ENCODE results near the gene OBSCN.
A peak's percentile ranks its signal among the peaks of the same experiment; 100 is the strongest.

The OBSCN gene

DNA sequence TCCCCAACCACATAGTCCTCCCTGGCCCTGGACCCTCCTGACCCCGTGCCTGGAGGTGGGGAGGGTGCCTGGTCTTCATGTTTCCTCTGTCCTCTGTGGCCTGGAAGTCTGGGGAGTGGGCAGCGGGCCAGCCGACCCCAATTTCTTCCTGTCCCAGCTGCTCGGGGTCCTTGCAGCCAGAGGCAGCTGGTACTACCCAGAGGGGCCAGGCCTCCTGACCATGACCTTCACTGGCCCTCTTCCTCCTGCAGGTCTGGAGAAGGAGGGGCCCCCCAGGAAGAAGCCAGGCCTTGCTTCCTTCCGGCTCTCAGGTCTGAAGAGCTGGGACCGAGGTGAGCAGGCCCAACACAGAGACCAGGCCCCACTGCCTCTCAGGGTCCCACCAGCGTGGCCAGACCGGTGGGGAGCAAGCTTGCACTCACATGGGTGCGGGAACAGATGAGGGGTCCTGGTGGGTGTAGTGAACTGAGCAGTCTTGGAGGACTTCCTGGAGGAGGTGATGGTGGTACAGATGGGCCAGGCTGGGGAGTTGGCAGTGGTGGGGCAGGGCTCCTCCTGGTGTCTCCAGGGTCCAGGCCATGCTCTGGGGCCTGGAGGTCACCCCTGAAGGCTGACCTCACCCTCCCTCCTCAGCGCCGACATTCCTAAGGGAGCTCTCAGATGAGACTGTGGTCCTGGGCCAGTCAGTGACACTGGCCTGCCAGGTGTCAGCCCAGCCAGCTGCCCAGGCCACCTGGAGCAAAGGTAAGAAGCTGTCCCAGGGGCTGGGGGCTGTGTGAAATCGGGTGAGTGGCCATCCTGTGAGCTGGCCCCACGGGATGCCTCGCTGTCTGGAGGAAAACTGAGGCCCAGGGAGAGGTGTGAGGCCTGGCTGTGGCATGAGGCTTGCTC, 166.1 kb downstream of the OBSCN start:
- DNase-seq, result no peak

DNA sequence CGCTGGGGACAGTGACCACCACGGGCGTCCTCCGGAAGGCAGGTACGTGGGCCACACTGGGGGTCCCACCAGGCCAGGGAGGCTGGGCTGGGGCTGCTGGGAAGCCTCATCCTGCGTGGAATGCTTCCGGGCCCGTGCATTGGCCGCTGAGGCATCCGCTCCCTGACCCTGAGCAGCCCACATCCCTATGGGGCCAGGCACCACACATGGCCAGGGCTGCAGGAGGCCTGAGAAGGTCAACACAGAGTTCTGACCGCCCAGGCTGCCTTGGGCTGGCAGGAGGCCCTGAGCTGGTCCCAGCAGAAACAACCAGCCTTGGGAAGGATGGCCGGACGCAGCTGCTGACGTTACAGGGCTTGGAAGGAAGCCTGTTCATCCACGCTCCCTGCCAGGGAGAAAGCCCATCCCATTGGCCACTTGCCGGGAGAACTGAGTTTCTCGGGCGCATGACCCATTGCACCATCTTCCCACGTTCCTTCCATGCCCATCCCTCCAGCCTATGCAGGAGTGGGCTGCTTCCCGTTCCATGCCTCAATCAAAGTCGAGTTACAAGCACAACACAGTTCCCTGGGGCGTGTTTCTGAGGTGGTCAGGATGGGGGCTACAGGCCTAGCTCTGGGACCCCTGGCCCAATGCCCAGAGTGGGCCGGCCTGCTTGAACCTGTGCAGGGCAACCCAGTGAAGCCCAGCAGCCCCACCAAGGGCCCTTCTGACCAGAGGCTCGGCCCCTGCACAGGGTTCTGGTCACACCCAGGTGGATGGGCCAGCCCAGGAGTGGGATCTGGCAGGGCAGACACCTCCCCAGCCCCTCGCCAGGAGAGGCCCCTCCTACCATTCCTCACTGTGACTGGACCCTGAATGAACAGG, 167.1 kb downstream of the OBSCN start:
- DNase-seq, result no peak

DNA sequence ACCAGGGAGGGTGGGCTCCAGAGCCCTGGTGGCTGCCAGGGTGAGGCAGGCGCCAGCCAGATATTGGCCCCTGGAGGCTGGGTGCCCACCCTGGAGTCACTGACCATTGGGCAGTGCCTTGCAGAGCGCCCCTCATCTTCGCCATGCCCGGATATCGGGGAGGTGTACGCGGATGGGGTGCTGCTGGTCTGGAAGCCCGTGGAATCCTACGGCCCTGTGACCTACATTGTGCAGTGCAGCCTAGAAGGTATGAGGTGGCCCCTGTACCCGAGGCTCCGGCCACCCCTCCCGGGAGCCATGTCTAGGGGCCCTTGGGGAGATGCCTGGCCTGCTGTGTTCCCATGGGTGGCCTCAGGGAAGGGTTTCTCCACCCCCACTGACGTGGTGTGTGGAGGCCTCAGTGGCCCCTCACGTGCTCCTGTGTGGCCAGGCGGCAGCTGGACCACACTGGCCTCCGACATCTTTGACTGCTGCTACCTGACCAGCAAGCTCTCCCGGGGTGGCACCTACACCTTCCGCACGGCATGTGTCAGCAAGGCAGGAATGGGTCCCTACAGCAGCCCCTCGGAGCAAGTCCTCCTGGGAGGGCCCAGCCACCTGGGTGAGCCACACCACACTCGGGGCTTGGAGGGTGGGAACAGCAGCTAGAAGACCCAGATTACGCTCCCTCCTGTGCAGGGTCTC, 167.9 kb downstream of the OBSCN start:
- DNase-seq, result no peak

DNA sequence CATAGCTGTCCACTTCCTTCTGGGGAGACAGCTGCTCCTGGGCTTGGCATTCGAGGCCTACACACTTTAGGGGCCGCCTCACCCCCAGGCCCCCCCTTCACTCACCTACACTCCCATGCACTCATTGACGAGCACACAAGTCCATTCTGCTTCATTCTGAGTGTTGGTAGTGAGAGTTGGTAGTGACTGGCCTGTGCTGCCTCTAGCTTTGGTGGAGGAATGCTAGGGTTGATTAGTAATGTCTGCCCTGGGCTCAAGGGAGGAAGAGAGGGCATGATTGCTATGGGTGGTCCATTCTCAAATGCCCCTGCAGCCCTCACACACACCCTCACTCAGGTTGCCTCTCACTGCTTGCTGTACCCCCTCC, 168.4 kb downstream of the OBSCN start:
- DNase-seq, result peak; percentile 38

DNA sequence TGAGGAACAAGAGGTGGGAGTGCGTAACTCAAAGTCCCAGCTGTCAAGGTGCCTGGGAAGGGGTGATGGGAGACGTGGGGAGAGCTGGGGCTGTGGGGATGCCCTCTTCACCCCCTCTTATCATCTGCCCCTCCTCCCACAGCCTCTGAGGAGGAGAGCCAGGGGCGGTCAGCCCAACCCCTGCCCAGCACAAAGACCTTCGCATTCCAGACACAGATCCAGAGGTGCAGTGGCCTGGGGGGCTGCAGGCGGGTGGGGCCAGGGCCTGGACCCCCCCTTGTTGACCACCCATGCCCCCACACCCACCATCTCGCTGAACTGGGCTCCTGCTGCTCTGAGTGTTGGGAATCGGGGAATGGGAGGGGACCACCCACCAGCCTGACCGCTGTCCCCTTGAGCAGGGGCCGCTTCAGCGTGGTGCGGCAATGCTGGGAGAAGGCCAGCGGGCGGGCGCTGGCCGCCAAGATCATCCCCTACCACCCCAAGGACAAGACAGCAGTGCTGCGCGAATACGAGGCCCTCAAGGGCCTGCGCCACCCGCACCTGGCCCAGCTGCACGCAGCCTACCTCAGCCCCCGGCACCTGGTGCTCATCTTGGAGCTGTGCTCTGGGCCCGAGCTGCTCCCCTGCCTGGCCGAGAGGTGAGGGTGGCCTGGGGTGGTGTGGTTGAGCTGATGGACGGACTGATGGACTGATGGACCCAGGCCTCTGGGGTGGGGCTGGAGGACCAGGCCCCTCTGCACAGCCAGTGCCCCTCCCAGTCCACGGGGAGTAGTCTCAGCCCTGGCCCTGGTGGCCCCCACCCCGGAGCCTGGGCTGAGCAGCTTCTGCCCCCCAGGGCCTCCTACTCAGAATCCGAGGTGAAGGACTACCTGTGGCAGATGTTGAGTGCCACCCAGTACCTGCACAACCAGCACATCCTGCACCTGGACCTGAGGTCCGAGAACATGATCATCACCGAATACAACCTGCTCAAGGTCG, 169.1 kb downstream of the OBSCN start:
- DNase-seq, result no peak

DNA sequence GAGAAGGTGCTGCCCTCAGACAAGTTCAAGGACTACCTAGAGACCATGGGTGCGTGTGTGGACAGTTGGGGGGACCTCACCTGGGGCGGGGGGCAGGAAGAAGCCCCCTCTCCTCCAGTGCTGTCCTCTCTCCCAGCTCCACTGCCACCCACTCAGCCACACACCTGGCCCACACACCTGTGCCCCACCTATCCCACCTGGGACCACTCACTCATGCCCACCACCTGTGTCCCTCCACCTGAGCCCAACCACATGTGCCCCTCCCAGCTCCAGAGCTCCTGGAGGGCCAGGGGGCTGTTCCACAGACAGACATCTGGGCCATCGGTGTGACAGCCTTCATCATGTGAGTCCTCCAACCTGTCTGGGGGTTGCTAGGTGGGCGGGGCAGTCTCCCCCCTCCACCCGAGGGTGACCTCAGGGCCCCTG, 169.8 kb downstream of the OBSCN start:
- DNase-seq, result no peak

DNA sequence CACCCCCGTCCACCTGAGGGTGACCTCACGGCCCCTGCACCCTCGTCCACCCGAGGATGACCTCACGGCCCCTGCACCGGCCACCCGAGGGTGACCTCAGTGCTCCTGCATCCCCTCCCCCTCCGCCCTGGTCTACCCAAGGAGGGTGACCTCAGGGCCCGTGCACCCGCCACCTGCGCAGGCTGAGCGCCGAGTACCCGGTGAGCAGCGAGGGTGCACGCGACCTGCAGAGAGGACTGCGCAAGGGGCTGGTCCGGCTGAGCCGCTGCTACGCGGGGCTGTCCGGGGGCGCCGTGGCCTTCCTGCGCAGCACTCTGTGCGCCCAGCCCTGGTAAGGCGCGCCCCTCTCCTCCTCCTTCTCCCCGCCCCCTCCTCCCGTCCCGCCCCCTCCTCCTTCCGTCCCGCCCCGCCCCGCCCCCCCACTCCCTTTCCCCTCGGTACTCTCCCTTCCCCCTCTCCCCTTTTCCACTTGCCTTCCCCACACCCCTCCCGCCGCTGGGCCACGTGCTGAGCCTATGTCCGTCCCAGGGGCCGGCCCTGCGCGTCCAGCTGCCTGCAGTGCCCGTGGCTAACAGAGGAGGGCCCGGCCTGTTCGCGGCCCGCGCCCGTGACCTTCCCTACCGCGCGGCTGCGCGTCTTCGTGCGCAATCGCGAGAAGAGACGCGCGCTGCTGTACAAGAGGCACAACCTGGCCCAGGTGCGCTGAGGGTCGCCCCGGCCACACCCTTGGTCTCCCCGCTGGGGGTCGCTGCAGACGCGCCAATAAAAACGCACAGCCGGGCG, 170.4 kb downstream of the OBSCN start:
- DNase-seq, result peak; percentile 95

DNA sequence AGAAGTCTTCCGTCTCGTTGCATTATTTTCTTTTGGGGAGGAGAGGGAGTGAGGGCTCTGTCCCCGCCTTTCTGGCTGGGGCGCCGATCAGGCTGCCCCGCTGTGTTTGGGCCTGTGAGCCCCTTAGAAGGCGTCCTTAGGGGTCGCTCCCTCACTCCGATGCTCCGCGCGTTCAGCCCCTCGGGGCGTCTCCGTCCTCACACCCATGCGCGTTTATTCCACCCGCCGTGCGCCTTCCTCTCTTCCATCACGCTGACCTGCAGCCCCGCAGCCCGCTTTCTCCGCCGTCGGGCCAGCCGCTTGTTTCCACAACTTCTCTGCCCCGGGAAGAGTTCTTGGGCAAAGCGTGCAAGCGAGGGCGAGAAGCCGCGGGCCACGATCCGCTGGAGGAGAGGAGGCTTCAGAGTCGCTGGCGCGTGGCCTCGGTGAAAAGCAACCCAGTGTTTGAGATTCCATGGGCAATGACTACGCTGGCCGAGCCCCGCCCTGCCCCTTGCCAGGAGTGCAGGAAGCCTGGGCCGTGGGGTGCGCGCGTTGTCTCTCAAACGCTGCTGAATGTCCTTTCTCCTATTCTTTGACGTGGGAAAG, 171.1 kb downstream of the OBSCN start:
- DNase-seq, result peak; percentile 74

DNA sequence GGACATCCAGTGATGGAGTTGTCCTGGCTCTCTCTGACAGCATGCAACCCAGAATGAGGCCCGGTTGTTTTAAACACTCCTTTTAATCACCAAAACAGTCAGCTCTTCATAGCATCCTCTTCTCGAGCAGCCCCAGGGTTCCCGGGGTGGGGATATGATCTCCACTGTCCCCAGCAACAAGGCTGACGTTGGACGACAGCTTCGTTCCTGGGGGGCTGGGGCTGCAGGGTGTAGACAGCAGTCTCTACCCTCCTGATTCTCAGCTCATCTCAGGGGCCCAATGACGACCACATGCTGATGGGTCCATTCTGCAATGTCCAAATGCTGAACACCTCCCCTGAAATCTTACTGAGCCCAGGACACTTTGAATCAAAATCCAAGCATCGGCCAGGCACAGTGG, 171.8 kb downstream of the OBSCN start:
- no peak for DNase-seq

DNA sequence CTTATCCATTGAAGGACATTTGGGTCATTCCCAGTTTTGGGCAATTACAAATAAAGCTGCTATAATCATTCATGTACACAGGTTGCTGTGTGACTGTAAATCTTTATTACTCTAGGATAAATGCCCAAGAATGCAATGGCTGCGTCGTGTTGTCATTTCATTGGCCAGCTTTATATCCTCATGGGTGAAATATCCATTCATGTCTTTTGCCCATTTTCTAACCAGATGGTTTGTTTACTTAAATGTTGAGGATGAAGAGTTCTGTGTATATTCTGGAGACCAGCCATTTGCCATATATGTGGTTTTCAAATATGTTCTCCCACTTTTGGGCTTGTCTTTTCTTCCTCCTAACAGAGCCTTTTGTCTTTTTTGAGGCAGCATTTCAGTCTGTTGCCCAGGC, 173.5 kb downstream of the OBSCN start:
- no peak for DNase-seq

DNA sequence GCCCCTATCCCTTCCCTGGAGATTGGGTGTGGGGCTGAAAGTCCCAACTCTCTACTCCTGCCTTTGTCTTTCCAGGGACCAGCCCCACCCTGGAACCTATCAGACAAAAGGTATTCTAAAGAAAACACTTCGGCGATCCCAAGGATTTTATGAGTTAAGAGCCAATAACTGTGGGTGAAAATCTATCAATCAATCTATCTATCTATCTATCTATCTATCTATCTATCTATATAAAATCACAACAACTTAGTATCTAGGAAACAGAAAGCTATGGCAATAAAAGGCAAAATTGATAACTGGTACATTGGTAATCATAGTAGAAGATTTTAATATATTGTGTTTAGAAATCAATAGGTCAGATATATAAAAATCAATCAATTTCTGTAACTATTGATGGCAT, 175.9 kb downstream of the OBSCN start:
- DNase-seq, result no peak

DNA sequence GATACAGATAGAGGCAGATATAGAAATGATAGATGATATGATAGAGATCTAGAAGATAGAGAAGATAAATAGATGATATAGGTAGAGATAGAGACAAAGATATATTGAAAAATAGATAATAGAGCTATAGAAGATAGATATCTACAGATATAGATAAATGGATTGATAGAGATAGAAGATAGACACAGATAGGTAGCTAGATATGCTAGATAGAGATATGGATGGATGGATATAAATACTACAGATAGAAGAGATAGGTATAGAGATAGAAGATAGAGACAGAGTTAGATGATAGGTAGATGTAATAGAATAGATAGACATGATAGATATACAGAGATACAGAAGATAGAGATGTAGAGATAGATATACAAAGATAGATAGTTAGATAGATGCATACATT, 177.4 kb downstream of the OBSCN start:
- no peak for DNase-seq

DNA sequence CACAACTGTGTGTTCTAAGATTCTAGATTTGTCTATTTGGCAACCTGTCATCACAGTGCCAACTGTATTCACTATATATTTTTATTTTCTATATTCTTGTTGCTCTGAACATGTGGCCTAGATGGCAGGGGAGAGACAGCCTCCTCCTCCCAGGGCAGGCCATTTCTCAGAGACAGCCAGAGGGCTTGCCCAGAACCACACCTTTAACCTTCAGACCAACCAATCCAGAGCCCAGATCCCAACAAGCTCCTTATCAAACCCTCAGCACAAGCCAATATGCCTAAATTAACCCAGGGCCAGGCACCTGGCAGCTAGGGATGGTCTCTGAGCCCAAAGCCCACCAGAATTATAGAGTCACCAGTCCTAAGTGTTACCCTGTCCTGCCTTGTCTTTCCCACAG, 179.5 kb downstream of the OBSCN start:
- DNase-seq, result no peak

DNA sequence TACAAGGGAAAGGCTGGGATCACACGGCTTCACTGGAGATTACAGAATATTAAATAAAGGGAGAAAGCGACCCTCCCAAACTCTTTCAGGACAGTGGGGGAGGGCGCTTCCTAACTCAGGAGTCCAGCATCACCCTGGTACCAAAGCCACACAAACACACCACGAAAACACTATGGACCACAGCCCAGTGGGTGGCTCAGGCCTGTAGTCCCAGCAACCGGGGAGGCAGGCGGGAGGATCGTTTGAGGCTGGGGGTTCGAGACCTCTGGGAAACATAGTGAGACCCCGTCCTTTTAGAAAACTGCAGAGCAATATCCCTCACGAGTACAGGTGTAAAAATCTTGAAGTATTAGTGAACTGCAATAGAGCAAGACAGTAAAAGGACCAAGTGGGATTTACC, 182.8 kb downstream of the OBSCN start:
- DNase-seq, result no peak

DNA sequence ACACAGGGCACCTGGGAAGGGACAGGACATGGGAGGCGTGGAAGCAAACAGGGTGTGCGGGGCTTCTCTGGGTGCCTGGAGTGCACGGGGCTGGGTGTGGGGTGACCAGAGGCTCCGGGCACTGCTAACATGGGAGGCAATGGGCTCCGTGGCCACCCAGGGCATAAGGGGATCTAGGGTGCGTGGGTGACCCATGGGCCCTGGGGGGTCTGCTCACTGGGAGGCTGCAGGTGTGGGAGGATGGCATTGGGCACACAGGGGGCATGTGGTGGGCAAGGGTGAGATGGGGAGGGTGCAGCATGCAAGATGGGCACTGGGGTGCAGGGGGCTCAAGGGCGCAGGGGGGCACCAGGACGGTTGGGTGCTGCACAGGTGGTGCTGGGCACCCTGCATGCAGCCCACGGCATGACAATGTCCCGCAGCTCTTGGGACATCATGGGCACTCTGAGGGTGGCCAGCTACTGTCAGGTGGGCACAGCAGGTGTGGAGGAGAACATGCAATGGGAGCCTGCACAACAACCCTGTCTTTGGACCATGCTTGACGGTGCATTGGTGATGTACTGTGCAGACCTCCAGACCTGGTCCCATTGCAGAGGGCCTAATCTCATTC, 183.7 kb downstream of the OBSCN start:
- DNase-seq, result no peak

DNA sequence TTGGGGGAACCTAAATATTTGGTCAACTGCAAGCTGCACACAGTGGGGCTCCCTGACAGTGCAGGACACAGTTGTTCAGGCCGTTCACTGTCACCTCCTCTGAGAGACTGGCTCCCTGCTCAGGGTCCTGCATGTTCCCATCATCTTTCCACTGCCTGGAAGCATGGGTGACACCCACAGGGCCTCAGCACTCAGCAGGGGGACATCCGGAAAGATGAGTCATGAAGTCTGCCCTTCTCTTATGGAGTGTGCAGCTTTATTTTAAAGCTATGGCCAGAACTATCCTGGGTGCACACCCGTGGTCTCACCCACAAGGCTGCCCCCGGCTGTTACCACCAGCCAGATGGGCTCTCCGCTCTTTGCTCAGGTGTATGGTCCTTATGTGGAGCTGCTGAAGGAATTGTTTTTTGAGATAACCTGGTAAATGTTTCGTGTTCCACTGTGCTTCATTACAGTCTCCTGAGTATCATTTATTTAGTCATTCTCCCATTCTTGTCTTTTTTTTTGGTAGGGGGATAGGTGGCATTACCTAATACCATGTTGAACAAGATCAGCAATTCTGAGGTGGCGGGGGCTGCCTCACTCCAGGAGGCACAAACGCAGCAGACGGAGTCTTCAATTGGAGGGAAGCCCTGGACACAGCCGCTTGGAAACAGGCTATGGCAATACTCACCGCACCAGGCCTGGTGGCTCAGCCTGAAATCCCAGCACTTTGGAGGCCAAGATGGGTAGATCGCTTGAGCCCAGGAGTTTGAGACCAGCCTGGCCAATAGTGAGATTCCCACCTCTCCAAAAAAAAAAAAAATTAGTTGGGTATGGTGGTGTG, 184.5 kb downstream of the OBSCN start:
- DNase-seq, result peak; percentile 52

DNA sequence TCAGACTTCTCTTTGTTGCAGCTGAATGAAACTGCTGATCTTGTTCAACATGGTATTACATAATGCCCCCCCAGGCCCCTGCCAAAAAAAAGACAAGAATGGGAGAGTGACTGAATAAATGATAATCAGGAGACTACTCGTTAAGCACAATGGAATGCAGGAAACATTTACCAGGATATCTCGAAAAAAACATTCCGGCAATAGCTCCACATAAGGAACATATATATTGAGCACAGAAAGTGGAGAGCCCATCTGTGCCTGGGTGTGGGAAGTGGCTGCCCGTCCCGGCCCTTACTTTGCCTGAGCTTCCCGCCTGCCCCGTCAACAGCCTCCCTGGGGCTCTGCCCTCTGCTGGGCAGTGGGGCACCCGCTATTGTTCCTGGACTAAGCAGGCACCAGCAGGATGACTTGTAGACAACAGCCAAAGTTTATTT, 185.4 kb downstream of the OBSCN start:
- peak; percentile 63 for DNase-seq

DNA sequence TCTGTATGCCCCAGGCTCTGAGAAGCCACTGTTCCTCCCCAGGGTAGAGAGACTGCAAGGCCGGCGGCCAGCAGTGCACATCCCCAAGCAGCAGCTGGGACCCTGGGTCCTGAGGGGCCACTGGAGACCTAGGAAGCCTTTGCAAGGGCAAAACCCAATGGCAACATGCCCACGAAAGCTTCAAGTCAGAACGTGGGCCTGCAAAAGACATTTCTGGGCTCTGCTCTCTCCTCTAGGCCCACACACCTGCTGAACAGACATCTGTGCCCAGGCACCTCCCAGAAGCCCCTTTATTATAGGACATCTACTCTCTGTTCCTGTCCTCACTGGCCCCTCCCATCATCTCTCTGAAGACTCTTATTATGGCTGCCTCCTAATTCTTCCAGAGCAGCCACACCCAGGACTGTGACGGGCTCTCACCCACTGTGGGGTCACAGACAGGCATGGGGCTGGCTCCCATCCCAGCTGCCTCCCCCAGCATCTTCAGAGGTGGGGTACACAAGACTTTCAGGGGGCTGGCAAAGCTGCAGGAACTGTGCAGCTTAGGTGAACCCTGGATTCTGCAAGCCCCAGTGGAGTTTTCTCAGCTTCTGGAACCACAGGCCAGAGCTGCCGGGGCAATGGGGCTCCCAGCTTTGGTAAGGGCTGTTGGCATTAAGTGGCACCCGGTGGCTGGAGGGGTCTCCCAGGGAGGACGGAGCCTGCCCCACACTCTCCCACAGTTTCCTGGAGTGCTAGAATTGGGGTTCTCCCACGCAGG, 186.1 kb downstream of the OBSCN start:
- no peak for DNase-seq
